Tibial nerve (tissue), 3 donors: Measurements from ENCODE around the gene PRKCB.

Source experiments
- EP300 ChIP-seq, 2 donors: sonication (generic); formaldehyde crosslinking; IDR thresholded peaks; one replicate each; pipeline ENCODE4 v1.6.1; 2017; ENCODE audit warnings: antibody characterized with exemption in 2 of 2, mild to moderate bottlenecking in 1 of 2
- POLR2A ChIP-seq, 2 donors: fragments of 450-650 bp; IDR thresholded peaks; one replicate each; pipeline ENCODE4 v1.6.1; 2017; ENCODE audit warnings: antibody characterized with exemption in 2 of 2, mild to moderate bottlenecking in 2 of 2, moderate library complexity in 2 of 2

GRCh38 chr16:23858542-23858941 is 22.8 kb downstream of the PRKCB start:
- TF ChIP-seq EP300 (IDR thresholded peaks at IDR 0.05) (peak in 1 of 2 donors; percentile 38), POLR2A (IDR thresholded peaks at IDR 0.05) (no peak)
